NCI-H128 (cell line): ENCODE measurements around the gene PPP1R12B.
"Not testable (repeated sequence)": the region's sequence is repeated elsewhere in the genome, so short reads cannot be mapped to it uniquely, and the experiment has no call there.

Source experiments
- DNase-seq: peaks from one replicate; lab custom pipeline; 2025; ENCODE audit not compliant: unreplicated experiment; lab: John Stamatoyannopoulos, UW

The PPP1R12B gene

GRCh38 chr1:202551683-202552082 is 203.2 kb downstream of the PPP1R12B start:
- DNase-seq: no peak

DNA sequence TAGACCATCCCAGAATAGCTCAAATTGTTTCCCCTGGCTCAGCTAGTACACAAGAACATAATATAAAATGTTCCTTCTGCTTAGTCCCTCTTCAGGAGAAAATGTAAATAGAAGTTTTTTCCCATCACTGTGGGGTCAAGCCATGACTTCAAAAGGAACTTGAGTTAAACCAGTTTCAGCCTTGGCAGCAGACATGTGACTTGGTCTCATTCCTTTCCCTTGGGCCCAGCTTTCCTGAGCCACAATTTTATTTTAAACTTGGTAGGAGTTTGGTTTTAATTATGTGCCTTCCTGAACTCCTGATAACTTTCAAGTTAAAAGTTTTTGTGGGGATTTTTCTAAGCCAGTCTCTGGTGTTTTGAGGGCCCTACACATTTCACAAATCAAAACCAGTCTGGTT is 204.1 kb downstream of the PPP1R12B start:
- not testable (repeated sequence) for DNase-seq

DNA sequence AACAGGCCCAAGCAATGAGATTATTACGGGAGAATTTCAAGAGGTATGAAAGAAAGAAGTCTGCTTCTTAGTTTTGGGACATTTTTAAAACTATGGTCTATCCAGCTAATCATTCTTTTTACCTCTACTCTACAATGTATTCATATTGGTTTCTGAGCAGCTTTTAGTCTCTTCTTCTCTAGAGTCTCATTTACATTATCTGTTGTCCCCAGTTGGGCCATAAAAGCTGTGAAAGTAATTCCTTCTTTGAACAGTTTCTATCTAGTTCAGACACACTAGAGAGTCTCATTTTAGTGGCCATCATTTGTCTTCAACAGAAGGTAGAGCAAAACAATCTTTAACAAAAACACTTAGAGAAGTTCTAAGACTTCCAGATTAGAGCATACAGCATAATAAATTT is 204.6 kb downstream of the PPP1R12B start:
- DNase-seq: not testable (repeated sequence)

DNA sequence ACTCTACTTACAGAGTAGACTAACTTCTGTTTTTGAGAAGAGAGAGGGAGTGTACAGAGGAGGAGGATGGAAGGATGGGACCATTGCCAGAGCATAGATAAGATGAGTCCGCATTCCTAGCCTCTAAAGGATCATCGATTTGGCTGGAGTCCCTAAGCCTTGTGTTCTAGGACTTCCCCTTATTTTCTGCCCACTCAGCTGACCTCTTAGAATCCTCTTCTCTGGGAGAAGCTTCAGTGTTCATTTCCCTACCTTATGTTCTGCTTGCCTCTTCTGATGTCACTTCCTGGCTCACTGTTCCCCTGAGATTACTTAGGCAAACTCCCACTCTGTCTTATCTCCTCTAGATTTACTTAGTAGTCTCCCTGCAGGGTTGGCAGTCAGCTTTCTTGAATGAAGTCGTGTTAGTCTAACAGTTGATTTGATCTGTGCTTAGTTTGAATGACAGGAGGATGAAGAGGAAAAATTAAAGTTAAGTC is 205.1 kb downstream of the PPP1R12B start:
- DNase-seq: no peak

- not testable (repeated sequence) for DNase-seq
Measured at GRCh38 chr1:202554619-202555018, 206.1 kb downstream of the PPP1R12B start.

- DNase-seq: not testable (repeated sequence)
Measured at GRCh38 chr1:202556037-202556436, 207.5 kb downstream of the PPP1R12B start.

GRCh38 chr1:202557662-202558061 is 209.2 kb downstream of the PPP1R12B start:
- DNase-seq: not testable (repeated sequence)

DNA sequence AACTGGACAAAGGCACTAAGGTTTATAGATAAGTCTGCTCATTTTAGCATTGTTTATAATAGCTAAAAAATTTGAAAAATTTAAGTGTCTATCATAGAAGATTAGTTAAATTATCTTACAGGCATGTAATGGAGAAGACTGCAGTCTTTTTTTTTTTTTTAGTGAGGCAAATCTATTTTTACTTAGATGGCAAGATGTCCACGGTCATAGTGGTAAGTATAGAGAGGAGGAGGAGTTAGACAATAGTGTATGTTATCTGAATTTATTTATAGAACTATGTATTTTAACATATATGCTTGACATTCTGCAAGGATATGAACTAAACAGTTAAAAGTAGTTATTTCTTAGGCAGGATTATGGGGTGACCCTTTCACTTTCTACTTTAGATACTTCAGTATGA is 212.7 kb downstream of the PPP1R12B start:
- DNase-seq: no peak

DNA sequence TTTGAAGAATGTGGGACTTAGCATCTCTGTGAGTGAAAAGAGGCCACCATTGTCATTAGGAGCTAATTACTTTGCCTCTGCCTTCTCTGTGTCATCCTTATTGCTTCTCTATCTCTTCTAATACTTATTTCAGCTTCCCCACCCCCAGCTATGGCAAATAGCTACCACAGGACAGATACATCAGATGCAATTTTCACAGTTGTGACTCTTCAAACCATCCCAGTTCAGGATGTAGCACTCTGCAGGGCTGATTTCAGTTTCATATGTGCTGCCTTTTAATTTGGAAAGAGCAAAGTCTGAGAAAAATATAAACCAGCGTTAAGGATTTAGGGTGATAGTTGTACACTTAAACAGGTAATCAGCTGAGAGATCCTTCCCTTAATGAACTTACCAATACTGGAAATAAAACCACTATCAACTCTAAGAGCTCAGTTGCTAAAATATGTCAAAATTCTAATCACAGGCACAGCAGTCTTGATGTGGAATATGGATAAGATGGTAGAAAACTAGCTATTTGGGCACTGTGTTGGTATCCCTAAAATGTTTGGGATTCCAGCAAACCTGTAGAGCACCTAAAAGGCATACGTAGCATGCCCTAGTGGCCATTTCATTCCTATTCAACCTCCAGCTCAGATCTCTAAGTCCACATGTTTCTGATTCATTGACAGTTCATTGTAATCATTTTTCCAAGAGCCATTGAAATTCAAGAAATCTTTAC is 213.4 kb downstream of the PPP1R12B start:
- DNase-seq: no peak

- no peak for DNase-seq
Measured at GRCh38 chr1:202562444-202563060, 214.1 kb downstream of the PPP1R12B start.

DNA sequence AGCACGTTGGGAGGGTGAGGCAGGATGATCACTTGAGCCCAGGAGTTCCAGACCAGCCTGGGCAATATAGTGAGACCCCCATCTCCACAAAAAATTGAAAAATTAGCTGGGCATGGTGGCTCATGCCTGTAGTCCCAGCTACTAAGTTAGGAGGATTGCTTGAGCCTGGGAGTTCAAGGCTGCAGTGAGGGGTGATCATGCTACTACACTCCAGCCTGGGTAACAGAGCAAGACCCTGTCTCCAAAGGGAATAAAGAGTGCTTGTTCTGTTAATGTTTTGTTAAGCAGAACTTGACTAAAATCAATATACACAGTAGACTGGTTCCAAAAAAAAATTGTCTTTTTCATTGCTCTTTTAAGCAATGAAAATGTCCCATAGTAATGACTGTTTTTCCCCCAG is 215.3 kb downstream of the PPP1R12B start:
- DNase-seq: no peak

- no peak for DNase-seq
Measured at GRCh38 chr1:202564958-202565495, 216.5 kb downstream of the PPP1R12B start.

- DNase-seq: no peak
Measured at GRCh38 chr1:202565890-202566602, 217.5 kb downstream of the PPP1R12B start.

DNA sequence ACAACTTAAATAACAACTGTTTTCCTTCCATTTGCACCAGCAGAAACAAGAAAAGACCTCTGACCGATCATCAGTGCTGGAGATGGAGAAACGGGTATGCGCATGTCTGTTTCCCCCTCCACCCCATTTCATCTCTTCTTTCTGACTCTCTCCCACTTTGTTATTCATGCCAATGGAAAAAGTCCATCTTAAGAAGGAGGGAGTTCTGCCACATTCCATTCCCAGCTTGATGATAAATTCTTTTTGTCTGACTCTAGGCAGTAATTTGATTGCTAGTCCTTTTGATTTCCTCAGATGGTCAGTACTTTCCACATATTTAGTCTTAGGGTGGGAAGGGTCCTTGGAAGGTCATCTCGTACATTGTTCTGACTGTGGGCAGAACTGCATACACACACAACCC is 219.2 kb downstream of the PPP1R12B start:
- DNase-seq: no peak

DNA sequence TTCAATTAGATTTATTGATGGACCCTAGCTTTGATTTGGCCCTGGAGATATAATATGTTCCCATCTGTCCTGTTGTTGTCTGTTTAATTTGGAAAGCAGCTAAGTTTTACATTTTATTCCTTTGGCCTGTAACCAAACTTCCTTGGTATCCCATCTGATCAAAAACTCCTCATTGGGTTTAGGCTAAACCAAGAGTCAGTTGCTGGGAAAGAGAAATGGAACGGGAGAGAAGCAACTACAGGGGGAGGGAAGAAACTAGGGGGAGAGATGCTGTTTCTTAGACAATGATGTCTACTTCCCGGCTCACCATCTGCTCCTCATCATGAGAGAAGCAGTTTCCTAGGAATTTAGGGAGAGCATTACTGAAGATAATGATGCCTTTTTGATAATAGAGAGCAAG is 219.9 kb downstream of the PPP1R12B start:
- no peak for DNase-seq

DNA sequence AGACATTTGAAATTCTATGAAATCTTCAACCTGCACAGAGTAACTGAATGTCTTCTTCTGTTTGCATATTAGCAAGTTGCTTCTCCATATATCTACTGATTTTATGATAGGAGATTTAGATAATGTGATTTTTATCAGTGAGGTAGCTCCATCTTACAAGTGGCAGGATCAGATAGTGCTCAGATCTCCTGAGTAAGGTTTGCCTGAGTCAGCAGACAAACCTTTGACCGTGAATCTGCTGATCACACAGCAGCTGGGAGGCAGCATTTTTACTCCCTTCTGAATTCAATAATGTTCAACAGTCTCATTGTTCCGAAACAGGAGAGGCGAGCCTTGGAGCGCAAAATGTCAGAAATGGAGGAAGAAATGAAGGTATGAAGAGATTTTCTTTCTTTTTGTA is 220.3 kb downstream of the PPP1R12B start:
- DNase-seq: no peak

DNA sequence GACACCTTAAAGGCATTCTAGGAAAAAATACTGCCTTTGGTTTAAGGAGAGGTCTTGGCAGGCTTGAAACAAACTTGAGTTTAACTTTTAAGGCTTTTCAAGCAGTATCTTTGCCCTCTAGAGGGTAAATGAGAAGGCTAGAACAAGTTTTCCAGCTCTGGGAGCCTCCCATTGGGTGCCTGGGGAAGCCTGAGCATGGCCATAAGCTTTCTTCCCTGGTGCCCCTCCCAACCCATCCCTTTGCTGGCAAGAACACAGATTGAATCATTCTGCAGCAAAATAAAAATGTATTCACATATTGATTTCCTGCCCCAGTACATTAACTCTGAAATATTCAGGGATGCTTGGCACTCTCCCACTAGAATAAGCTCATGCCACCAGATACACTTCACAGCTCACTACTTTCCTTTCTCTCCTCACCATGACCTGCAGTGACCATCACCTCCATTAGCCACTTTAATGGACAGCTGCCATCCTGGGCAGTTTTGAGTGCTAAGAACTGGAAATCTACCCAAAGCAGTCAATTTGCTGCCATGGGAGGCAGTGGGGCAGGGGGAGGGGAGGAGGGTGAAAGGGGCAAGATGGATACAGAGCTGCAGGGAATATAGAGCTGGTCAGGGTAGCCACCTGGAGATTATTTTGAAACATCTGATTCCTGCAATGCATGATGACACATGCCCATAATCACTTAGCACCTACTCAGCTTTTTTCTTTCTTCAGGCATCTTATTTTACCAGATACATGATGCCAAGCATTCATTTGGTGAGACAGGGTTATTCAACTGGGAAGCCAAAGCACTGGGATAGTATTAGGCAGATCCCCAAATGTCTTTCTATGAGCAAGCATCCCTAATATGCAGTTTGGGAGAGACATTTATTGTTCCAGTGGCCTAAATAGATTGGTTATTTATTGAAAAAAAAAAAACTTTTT is 221.2 kb downstream of the PPP1R12B start:
- DNase-seq: no peak

- no peak for DNase-seq
Measured at GRCh38 chr1:202571719-202572339, 223.3 kb downstream of the PPP1R12B start.

- no peak for DNase-seq
Measured at GRCh38 chr1:202572867-202573266, 224.4 kb downstream of the PPP1R12B start.
